NAMALWA (cell line): ENCODE data around the gene WDR49.

ENCODE experiments used
- DNase-seq: peaks from one replicate; pipeline ENCODE4 v3.0.0-alpha.2; 2015; ENCODE audit warnings: low spot score

The WDR49 gene

DNA sequence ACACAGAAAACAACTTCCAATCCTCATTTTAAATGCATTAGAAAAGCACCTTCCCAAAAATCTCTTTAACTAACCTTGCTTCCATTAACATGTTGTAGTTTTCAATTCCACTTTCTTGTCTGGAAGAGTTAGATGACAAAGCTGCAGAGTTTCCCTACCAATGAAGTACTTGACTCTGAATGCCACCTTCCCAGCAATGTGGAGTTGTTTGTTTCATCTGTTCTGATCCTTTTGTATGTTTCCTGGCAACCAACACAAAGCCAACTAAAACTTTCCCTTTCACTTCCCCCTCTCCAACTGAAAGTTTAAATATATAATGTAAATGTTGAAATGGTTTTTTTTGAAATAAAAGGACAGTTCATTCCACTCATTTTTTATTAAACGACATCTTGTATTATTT, at the start of gene WDR49:
TSS of gene WDR49 (minus strand) at position 183 of the 400 bp plus-strand sequence. CDS start 517 bp downstream, outside the sequence.
- DNase-seq = peak; percentile 41

DNA sequence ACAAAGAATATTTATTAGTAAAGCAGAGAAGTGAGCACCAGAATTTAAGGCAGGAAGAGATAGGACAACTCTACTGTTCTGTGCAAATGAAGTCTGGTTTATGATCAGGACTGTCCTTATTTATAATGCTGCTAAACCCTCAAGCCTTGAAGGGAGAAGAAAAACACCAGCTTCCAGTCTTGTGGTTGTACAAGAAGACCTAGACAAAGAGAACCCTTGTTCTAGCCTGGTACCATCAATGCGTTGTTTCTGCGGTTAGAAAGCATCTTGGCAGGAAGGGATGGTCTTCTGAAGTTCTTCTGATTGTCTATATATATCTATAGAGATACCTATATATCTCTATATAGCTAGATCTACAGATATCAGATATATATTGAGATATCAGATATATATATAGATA, 47.2 kb upstream of the WDR49 start:
- DNase-seq = no peak

DNA sequence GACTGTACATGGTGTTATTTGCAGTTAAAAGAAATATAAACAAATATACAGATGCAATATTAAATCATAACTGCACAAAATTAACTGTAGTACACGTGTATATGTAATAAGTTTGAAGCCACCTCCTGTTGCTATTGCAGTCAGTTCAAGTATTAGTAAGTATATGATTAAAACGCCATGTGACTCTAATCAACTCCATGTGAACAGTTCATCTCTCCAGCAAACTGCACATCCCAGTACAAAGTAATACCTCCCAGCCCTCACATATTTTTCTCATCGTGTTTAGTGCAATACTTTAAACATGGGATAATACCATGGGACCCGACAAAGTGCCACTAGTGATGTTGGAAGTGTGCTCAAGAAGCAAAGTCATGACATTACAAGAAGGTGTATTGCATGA, 46.3 kb upstream of the WDR49 start:
- no peak for DNase-seq

DNA sequence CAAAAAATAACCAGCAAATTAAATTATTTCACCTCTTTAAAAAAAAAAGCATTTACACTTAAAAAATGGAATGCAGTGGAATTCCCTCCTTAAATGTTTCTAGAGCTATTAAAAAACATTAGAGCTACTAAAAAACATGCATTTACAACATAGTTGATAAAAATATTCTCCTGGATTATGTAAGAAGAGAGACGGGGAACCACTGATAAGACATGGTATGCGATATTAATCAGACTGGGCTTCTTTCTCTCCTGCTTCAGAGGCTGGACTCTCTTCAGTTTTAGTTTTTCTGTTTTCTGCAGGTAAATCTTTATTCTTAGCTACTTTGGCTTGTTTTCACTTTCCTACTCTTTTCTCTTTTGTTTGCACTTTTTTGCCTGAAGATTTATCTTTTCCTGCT, 40.4 kb upstream of the WDR49 start:
- no peak for DNase-seq

DNA sequence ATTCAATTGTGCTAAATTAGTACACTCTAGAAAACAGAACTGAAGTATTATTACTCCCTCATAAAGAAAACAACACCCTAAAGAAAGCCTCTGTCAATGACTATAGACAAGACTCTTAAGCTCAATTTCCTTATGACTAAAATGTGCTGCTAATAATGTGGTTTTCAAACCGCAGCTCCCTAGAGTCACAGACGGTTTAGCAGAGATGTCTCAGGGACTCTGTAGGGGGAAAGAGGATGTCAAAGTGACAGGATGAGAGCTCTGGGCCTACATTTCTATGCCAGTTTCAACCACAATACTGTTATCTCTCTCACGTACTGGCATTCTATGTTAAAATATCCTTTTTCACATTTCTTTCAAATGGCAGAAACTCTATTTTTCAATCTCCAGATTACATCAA, 37.6 kb upstream of the WDR49 start:
- DNase-seq = no peak

DNA sequence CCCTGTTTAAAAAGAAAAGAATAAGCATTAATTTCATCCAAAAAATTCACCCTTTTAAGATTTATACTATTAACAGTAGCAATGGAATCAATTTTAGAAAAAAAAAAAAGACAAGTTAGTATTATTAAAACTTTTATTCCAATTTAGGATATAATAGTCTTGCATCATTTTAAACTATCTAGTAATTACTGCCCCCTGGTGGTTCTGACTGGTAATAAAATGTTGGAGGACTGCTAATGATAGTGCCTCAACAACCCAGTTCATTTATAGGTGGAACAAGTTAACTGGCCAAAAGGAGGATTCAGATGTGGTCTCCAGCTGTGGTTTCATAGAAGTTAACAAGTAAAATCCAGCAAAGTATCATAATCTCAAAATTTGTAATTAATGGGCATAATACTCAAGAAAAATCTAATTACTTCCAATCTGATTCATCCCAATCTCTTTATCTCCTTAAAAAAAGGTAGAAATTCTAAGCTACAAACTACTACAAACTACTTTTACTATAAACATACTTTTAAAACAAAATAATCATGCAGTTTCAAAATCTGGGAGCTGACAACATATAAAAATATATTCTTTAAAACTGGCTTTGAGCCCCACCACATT, 30.7 kb upstream of the WDR49 start:
- DNase-seq = peak; percentile 87

DNA sequence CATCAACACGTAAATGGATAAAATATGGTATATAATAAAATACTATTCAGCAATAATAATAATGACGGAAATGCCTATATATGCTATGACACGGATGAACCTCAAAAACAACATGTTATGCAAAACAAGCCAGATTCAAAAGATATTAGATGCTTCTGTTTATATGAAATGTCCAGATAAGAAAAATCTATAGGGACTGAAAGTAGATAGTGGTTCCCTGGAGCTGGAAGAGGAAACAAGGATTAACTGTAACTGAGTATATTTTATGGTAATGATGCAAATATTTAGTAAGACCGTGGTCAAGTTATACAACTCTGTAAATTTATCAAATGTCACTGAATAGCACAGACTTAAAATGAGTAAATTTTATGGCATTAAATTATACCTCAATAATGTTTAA, 25.8 kb upstream of the WDR49 start:
- DNase-seq = no peak

DNA sequence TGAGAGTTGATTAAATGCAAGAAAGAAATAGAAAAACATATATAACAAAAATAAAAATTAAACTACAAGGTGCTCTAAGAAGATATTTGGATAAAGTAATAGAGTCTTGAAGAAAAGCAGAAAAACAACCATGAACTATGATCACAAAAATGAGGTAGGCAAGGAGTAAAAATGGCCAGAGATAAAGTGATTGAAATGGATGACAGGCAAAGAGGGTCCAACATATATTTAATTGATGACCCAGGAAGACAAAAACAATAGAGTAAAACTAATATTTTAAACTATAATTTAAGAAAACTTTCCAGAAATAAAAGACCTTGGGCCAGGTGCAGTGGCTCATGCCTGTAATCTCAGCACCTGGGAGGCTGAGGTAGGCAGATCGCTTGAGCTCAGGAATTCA, 22.1 kb upstream of the WDR49 start:
- no peak for DNase-seq

DNA sequence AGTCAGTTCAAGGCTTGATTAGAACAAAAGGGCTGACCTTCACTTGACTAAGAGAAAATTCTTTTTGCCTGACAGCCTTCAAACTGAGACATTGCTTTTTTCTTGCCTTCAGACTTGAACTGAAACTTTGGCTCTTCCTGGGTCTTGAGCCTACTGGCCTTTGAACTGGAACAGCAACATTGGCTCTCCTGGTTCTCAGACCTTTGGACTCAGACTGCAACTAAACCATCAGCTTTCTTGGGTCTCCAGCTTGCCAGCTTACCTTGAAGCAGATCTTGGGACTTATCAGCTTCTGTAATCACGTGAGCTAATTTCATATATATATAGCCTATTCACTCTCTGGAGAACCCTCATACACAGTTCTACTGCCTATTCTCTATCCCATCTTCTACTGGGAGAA, 19.5 kb upstream of the WDR49 start:
- no peak for DNase-seq

DNA sequence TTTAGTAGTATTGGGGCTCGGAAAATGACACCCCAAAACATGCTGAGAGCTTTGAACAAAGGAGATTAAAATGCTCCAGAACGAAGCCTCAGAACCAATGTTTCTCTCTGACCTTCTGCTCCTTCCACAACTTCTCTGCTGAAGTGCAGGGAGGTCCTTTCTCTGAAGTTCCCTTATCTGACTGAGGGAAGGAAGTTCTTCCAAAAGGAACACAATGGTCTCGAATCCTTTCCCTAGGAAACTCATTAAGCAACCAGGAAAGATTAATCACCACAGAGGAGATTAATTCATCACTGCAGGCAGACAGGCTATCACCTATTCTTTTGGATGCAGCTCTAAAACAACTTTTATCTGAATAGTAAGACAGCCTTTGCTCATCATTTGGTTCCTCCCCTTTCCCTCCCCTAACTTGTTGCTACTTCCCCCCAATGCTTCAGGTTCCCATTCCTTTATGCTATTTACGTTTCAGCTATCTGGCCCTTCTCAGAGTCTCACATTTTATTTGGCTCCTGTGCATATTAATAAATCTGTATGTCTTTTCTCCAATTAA, 18.2 kb upstream of the WDR49 start:
- DNase-seq = no peak

DNA sequence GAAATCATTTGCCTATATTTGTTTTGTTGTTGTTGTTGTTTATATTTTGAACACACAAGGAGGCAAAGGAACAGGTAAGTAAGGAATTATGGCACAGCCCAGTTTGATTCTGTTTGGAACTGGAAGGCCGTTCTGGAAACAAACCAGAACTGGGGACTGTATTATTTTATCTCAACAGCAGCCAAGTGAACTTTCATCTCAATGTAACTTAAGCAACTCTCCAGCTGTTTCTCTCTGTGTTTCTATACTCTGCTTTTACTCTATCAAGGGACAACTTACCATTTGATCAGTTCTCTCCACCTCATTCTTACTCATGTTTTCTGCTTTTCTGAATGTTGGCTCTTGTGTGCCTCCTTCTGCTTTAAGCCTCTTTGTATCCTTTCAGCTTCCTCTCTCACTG, 16.0 kb upstream of the WDR49 start:
- no peak for DNase-seq

DNA sequence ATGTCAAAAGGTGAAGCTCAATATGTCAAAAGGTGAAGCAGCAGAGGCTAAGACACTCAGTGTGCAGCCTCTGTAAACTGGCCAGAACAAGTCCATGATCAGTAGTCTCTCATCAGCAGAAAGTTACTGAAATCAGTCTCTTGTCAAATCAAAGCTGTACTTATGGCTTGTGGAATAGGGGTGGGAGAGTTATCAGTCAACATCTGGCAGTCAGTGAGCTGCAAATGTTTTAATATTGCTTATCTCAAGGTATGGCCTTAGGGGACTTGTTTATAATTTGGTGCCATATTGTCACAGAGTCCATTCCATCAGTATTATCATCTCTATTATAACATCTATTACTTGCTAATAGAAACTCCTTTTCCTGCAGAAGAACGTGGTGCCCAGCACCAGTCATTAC, 14.9 kb upstream of the WDR49 start:
- DNase-seq = no peak

DNA sequence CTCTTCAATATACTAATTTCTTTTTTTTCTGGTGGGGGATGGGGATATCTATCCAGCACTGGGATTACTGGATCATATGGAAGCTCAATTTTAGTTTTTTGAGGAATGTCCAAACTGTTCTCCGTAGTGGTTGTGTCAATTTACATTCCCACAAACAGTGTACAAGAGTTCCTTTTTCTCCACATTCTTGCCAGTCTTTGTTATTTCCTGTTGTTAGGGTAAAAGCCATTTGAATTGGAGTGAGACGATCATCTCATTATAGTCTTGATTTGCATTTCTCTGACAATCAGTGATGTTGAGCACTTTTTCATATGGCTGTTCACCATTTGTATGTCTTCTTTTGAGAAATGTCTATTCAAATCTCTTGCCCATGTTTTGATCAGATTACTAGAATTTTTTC, 12.8 kb upstream of the WDR49 start:
- no peak for DNase-seq

DNA sequence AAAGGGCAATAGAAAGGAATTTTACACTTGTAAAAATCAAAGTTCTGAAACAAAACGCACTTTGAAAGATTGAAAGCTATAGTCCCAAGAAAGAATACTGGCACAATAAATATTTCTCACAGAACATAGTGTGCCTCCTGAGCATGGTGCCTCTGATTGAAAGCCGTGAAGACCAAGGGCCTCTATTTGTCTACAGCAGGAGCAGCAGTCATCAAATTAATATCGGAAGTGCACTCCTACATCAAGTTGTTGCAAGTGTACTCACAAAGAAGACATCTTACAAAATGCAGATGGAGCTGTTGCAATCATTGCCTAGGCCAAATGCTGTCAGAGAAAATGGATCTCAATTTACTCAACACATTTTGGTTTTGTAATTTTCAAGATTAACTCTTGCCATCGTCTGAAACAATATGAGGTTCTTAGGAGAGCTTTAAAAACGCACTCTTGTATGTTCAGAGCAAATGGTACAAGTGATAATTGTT, 9.2 kb upstream of the WDR49 start:
- DNase-seq = no peak

DNA sequence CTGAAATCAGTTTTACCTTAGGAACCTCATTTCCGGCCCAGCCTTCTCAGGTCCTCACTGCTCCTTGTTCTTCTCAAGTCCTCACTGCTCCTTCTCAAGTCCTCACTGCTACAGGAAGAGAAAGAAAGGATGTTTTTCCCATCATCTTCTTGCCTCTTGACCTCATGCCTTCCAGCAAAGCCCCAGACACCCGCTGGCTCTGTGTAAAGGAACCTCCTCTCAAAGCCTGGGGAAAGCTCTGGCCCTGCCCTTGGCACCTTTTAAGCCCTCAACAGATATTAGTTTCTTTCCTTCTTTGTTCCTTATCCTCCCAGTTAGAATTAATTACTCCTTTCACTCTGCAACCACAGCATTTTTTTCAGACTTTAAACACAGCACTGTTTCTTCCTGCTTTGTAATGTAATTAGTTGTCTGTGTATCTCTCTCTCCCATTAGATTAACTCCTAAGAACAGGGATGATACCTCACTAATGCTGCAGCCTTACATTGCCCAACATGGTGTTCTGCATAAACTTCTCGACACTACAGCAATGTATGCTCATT, 4.0 kb upstream of the WDR49 start:
- DNase-seq = no peak

DNA sequence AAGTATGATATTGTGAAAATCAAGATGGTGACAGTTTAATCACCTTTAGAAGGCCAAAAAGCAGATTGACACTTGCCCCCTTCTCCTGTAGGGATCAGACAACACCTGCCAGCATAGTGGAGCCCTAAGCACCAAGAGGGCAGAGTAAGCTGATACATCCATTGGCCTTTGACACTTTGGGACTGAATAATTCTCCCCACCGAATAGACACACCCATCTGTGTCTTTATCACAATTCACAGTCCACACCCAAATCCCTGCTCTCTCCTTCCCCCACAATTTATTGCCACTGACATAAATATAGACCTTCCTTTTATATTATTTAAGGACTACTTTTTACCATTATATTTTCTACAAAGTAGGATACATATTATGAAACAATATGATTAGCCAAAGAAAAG, 3.1 kb upstream of the WDR49 start:
- no peak for DNase-seq

DNA sequence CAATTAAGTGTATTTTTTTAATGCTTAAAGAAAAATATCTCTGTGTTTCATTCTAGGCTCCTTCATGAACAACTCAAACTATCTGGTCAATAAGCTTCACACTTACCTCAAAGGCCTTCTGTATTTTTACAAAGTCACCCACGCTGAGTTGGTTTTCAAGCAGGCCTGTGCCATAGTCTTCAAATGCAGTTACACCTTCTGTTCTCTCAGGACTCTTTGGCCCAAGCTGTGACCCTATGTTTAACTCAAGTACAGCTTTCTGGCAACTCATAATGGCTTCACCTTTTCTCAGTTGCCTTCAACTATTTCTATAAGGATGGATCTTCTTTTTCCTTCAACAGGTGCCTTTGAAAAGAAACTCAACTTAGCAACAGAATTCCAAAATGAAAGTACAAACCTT, 587 bp downstream of the WDR49 start:
- DNase-seq = no peak

DNA sequence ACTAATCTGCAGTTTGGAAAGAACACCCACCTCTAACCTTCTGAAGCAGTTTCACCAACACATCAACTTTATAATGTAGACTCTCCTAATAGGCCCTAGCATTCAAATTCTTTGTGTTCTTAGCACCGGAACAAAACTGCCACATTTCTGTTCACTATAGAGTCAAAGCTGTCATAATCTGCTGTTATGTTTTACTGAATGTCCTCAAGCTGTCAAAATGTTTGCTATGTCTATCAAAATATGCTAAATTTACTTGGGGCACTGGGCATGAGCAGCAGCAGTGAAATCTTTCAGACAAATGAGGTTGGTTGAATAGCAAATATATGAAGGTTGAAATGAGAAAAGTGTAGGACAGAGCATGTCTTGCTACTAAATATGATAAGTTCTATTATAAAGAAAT, 1.9 kb downstream of the WDR49 start:
- no peak for DNase-seq

DNA sequence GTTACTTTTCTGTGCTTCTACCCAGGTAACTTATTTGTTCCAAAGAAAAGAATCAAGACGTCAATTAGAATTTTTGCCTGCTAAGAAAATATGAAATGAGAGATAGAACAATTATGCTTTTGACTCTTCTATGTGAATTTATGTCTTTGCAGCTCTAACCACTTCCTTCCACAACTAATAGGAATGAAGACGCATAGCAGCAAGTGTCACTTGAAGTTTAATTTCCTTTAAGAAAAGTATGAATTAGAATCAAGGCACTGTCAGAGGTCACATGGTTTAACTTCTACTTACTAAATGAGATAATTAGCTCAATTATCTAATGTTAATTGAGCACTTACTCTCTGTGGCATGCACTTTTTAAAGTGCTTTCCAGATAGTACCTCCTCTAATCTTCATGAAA, 3.3 kb downstream of the WDR49 start:
- DNase-seq = no peak

DNA sequence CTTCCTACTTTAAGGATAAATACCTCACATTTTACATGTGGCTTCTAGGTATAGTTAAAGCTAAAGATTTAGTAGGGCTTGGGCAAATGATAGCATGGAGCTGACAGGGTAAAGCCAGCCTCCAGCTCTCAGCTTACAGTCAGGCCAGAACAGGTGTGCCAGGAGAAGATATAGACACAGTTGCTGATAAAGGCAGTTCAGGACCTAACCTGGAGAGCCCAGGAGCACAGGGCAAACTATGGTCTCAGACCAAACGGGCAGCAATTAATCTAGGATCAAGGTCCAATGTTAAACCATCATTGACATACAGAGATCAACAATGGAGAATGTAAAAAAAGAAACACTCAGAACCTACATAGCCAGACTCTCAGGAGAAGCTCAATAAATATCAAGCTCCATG, 4.0 kb downstream of the WDR49 start:
- DNase-seq = no peak

DNA sequence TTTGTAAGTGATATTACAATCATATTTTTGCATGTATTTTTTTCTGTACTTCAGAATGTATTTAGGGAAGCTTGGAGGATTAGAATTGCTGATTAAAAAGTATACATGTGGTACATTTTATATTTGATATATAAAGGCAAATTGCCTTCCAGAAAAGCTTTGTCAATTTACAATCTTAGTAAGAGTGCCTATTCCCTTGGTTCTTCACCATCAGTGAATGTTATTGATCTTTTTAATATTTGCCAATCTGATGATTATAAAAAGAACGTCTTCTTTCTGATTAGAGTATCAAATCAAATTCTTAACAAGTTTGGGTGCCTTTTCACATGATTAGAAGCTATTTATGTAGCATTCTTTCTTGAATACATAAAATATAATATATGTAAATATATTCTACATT, 9.1 kb downstream of the WDR49 start:
- no peak for DNase-seq

DNA sequence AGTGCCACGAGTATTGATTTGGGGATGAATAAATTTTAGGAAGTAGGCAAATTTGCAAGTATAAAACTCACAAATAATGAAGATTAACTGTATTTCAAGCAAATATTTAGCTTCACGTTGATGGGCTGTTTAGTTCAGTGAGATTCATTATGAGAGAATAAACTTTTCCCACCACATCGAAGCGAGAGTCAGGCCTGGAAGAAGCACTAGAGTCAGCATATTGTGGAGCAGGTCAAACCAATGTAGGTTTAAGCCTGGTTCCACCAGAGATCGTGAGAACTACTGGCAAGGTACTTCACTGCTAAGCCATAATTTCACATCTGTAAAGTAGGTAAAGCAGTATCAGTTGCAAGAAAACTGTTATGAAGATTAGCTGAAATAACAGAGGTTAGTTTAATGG, 22.3 kb downstream of the WDR49 start:
- DNase-seq = no peak

DNA sequence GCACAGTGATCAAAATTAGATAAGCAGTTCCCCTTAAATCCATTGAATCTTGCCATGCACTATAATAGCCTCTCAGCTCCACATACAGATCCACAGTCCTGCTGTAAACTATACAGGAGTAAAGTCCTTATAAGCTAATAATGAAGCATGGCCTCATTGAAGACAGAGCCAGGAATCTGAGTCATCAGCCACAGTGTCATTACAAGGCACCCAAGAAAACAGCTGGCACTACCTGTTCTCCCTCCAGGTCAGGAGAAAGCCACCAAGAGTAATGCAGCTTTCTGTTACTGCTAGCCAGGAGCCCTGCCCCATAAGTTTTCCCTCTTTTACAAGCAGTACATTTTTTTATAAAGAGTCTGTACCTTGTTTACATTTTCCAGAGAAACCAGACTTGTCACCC, 27.3 kb downstream of the WDR49 start:
- no peak for DNase-seq

DNA sequence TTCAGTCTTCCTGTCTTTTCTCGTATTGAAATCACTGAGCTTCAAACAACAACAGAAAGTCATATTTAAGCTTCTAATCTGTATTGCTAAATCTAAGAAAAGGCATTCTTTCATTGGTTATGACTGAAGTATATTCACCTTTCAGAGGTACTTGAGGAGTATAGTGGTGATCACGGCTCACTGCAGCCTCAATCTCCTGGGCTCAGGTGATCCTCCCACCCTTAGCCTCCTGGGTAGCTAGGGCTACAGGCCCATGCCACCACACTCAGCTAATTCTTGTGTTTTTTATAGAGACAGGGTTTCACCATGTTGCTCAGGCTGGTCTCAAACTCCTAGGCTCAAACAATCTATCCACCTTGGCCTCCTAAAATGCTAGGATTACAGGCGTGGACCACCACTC, 38.7 kb downstream of the WDR49 start:
- DNase-seq = no peak
